Right atrium auricular region (tissue), 2 donors: ENCODE measurements around the gene ETV5. TPM values are rescaled to one million over a fixed set of nuclear protein-coding genes. Genes with fewer than 3 reads are reported as not detected.

Experiments used
- DNase-seq: peaks from one replicate; pipeline ENCODE4 v3.0.0-alpha.2; 2019; ENCODE audit warnings: low spot score
- H3K27ac ChIP-seq, 2 donors: fragments of 200-600 bp; sonication (generic); 1 replicate in 1 of 2; 2 replicates in 1 of 2; pipeline ENCODE4 v1.5.1; 2016 to 2019
- H3K27me3 ChIP-seq, 2 donors: fragments of 200-600 bp; sonication (generic); one replicate each; pipeline versions ENCODE4 v1.5.1 to v1.6.0; 2017 to 2019
- H3K36me3 ChIP-seq: fragments of 200-600 bp; sonication (generic); one replicate; pipeline ENCODE4 v1.5.1; 2016
- H3K4me1 ChIP-seq, 2 donors: fragments of 200-600 bp; sonication (generic); one replicate each; pipeline versions ENCODE4 v1.5.1 to v1.6.0; 2017 to 2019
- H3K4me3 ChIP-seq, 2 donors: fragments of 200-600 bp; sonication (generic); 1 replicate in 1 of 2; 2 replicates in 1 of 2; pipeline ENCODE4 v1.5.1; 2017 to 2019; ENCODE audit warnings: mild to moderate bottlenecking in 1 of 2, moderate library complexity in 1 of 2
- H3K9me3 ChIP-seq, 2 donors: fragments of 200-600 bp; sonication (generic); one replicate each; pipeline ENCODE4 v1.5.1; 2019
- CTCF ChIP-seq, 2 donors: fragments of 200-600 bp; sonication (generic); IDR thresholded peaks; one replicate each; pipeline ENCODE4 v1.5.1; 2019; ENCODE audit warnings: antibody characterized with exemption in 2 of 2
- total RNA-seq, 2 donors: library from RNA; depleted of rRNA; stranded (reverse); fragments of >200 nt; gene quantifications; one replicate each; pipeline ENCODE4 v1.1.0, GENCODE V29; 2016

ETV5 gene
- total RNA-seq, 2 donors from 2014 or later = 22.8 to 28.7 TPM

- DNase-seq = no peak
- Histone ChIP-seq H3K4me1 (peaks cover 0 to 4% of the 10 kb centered on the region in 2 donors), H3K36me3 (no peaks in the 10 kb centered on the region), H3K9me3 (no peaks in the 10 kb centered on the region), H3K27ac (no peak overlapping the region), H3K27me3 (no peaks in the 10 kb centered on the region), H3K4me3 (no peak overlapping the region)
- no peak for TF ChIP-seq CTCF (IDR thresholded peaks at IDR 0.05)
These were observed 6.5 kb upstream of the ETV5 start for GRCh38 chr3:186115239-186115996.

- no peak overlapping the region for H3K4me3 ChIP-seq
- H3K27ac ChIP-seq = peak overlapping the region in 1 of 2 donors; percentile 88
- no peaks in the 10 kb centered on the region for H3K36me3 ChIP-seq
- peaks cover 0 to 23% of the 10 kb centered on the region in 2 donors for H3K4me1 ChIP-seq
- no peaks in the 10 kb centered on the region for H3K9me3 ChIP-seq
- no peak for TF ChIP-seq CTCF (IDR thresholded peaks at IDR 0.05)
- no peak for DNase-seq
- H3K27me3 ChIP-seq = no peaks in the 10 kb centered on the region
These were observed 2.4 kb upstream of the ETV5 start for GRCh38 chr3:186110975-186111974.

GRCh38 chr3:186109897-186110803 lies 1.3 kb upstream of the ETV5 start:
- no peak for TF ChIP-seq CTCF (IDR thresholded peaks at IDR 0.05)
- Histone ChIP-seq H3K9me3 (no peaks in the 10 kb centered on the region), H3K27me3 (no peaks in the 10 kb centered on the region), H3K27ac (peak overlapping the region; percentile 75 to 88), H3K4me1 (peaks cover 0 to 23% of the 10 kb centered on the region in 2 donors), H3K36me3 (no peaks in the 10 kb centered on the region), H3K4me3 (peak overlapping the region; percentile 48 to 82)
- DNase-seq = peak; percentile 59

- H3K27me3 ChIP-seq = no peaks in the 10 kb centered on the region
- H3K4me1 ChIP-seq = peaks cover 0 to 23% of the 10 kb centered on the region in 2 donors
- no peaks in the 10 kb centered on the region for H3K9me3 ChIP-seq
- H3K27ac ChIP-seq = peak overlapping the region; percentile 90 to 94
- peak; percentile 60 for DNase-seq
- H3K36me3 ChIP-seq = no peaks in the 10 kb centered on the region
- H3K4me3 ChIP-seq = peak overlapping the region; percentile 82 to 83
- no peak for TF ChIP-seq CTCF (IDR thresholded peaks at IDR 0.05)
These were observed 566 bp downstream of the ETV5 start for GRCh38 chr3:186108106-186108940.
